Body of pancreas (tissue), 4 donors: ENCODE data around the gene SPDYE5. TPM values are rescaled to one million over a fixed set of nuclear protein-coding genes. Genes with fewer than 3 reads are reported as not detected.

Experiments
- ATAC-seq: fragments of 150-250 bp; one replicate; pipeline ENCODE4 v1.9.1; 2016
- DNase-seq, 4 donors: peaks; one replicate each; pipeline ENCODE4 v3.0.0-alpha.2; 2019
- H3K27ac ChIP-seq, 4 donors: fragments of 200-600 bp; sonication (generic); 1 replicate in 3 of 4; 2 replicates in 1 of 4; pipeline versions ENCODE4 v1.5.1 to v1.6.1; 2016 to 2019; ENCODE audit warnings: mild to moderate bottlenecking in 1 of 4, mixed read lengths in 1 of 4, moderate library complexity in 1 of 4
- H3K27me3 ChIP-seq, 2 donors: fragments of 200-600 bp; sonication (generic); one replicate each; pipeline ENCODE4 v1.6.0; 2016; ENCODE audit warnings: mild to moderate bottlenecking in 1 of 2
- H3K36me3 ChIP-seq, 2 donors: fragments of 200-600 bp; sonication (generic); replicated peaks in 1 of 2; 2 replicates each; pipeline ENCODE4 v1.5.1; 2016; ENCODE audit warnings: low read depth in 2 of 2; ENCODE audit not compliant: insufficient read depth in 1 of 2
- H3K4me1 ChIP-seq: fragments of 200-600 bp; sonication (generic); one replicate; pipeline ENCODE4 v1.6.0; 2016
- H3K4me3 ChIP-seq, 2 donors: fragments of 200-600 bp; sonication (generic); 1 replicate in 1 of 2; 2 replicates in 1 of 2; pipeline ENCODE4 v1.5.1; 2016 to 2019
- H3K9me3 ChIP-seq, 3 donors: fragments of 200-600 bp; sonication (generic); 1 replicate in 2 of 3; 2 replicates in 1 of 3; pipeline ENCODE4 v1.5.1; 2016
- POLR2A ChIP-seq, 3 donors: fragments of 450-650 bp; IDR thresholded peaks; one replicate each; pipeline ENCODE4 v1.6.1; 2016; ENCODE audit warnings: antibody characterized with exemption in 3 of 3, mild to moderate bottlenecking in 2 of 3
- WGBS, 2 donors: methylation state at CpG; one replicate each; pipeline ENCODE4 v1.1.5; 2017; 5-methylcytosine and 5-hydroxymethylcytosine counted together
- intact Hi-C: fragments of 100-400 bp; cut with DNase I; formaldehyde crosslinking; loops from one replicate; pipeline ENCODE4 v1.15.1; 2023
- small RNA-seq: library from RNA; depleted of rRNA; stranded (forward); fragments of <200 nt; gene quantifications from one replicate; pipeline ENCODE3, GENCODE V24; 2016
- total RNA-seq, 2 donors: library from RNA; depleted of rRNA; stranded (reverse); fragments of >200 nt; gene quantifications; one replicate each; pipeline ENCODE4 v1.1.0, GENCODE V29; 2016
- TF ChIP-seq, protein P1 (sequence below), 7 experiments: fragments of 450-650 bp in 4 of 7; fragments of 200-600 bp in 3 of 7; sonication (generic) in 3 of 7; IDR thresholded peaks; one replicate each; pipeline ENCODE4 v1.5.1; 2016 to 2019; ENCODE audit warnings: antibody characterized with exemption in 7 of 7

The SPDYE5 gene
- total RNA-seq, 2 donors from 2014 or later, result not detected

DNA sequence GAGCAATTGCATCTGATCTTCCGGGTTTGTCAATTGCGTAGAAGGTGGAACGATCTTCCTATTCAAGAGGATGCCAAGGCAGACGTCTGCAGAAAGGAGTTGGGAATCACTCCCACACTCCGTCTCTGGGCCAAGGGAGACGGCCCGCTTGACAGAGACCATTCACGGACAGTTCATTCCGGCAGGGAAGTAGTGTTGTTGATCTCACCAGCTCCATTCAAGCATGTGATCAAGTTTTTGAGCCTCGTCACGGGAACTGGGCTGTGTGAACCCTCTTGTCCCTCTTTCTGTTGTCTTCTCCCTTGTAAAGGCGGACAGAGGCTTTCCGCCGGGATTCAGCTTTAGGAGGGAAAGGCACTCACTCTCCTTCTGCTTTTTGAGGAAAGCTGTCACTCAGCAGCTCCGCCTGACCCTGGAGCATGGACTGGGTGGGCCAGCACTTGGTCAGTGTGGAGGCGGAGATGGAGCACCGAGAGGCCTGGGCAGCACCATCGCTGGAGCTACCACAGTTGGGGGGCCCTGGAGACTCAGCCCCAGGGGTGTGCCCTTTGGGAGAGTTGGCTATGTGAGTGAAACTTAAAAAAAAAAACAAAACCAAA is 44.9 kb downstream of the SPDYE5 start:
- H3K36me3 ChIP-seq, result peaks cover 0 to 2% of the 10 kb centered on the region in 2 donors
- ATAC-seq (no peak), DNase-seq (no peak)
- no peaks in the 10 kb centered on the region for H3K27me3 ChIP-seq
- intact Hi-C loops, result no loop called here
- no peak for TF ChIP-seq POLR2A (IDR thresholded peaks at IDR 0.05)
- TF ChIP-seq, protein P1, sequence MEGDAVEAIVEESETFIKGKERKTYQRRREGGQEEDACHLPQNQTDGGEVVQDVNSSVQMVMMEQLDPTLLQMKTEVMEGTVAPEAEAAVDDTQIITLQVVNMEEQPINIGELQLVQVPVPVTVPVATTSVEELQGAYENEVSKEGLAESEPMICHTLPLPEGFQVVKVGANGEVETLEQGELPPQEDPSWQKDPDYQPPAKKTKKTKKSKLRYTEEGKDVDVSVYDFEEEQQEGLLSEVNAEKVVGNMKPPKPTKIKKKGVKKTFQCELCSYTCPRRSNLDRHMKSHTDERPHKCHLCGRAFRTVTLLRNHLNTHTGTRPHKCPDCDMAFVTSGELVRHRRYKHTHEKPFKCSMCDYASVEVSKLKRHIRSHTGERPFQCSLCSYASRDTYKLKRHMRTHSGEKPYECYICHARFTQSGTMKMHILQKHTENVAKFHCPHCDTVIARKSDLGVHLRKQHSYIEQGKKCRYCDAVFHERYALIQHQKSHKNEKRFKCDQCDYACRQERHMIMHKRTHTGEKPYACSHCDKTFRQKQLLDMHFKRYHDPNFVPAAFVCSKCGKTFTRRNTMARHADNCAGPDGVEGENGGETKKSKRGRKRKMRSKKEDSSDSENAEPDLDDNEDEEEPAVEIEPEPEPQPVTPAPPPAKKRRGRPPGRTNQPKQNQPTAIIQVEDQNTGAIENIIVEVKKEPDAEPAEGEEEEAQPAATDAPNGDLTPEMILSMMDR (IDR thresholded peaks at IDR 0.05), result no peak
- 78 to 85% methylated on average over 15 to 18 of the region's 18 CpGs for WGBS, 2 donors
- H3K4me3 ChIP-seq, result no peak overlapping the region
- H3K9me3 ChIP-seq, result no peaks in the 10 kb centered on the region
- H3K4me1 ChIP-seq, result no peaks in the 10 kb centered on the region
- H3K27ac ChIP-seq, result no peak overlapping the region

DNA sequence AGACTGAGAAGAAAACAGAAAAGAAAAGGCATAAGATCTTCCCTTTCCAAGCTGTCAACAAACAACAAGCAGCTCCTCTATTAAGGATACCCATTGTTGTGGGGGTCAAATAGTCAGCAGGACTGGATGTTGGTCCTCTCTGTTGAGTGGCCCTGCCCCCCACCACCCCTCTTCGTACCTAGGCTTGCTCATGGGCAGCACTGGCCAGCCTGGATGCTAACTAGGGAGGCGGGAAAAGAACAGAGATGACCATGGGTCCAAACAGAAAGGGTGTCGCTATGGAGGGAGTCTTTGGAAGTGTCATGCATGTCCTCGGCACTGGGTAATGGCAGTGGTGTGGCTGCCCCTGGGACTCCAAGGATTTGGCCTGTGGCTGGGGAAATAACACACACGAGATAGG is 45.6 kb downstream of the SPDYE5 start:
- Histone ChIP-seq H3K27ac (no peak overlapping the region), H3K4me1 (no peaks in the 10 kb centered on the region), H3K36me3 (peaks cover 0 to 2% of the 10 kb centered on the region in 2 donors), H3K9me3 (no peaks in the 10 kb centered on the region), H3K4me3 (no peak overlapping the region), H3K27me3 (no peaks in the 10 kb centered on the region)
- 86 to 92% methylated on average over 5 of the region's 5 CpGs for WGBS, 2 donors
- TF ChIP-seq, protein P1 (IDR thresholded peaks at IDR 0.05), result no peak
- no peak for TF ChIP-seq POLR2A (IDR thresholded peaks at IDR 0.05)
- no peak for DNase-seq
- ATAC-seq, result no peak
- intact Hi-C loops, result no loop called here

DNA sequence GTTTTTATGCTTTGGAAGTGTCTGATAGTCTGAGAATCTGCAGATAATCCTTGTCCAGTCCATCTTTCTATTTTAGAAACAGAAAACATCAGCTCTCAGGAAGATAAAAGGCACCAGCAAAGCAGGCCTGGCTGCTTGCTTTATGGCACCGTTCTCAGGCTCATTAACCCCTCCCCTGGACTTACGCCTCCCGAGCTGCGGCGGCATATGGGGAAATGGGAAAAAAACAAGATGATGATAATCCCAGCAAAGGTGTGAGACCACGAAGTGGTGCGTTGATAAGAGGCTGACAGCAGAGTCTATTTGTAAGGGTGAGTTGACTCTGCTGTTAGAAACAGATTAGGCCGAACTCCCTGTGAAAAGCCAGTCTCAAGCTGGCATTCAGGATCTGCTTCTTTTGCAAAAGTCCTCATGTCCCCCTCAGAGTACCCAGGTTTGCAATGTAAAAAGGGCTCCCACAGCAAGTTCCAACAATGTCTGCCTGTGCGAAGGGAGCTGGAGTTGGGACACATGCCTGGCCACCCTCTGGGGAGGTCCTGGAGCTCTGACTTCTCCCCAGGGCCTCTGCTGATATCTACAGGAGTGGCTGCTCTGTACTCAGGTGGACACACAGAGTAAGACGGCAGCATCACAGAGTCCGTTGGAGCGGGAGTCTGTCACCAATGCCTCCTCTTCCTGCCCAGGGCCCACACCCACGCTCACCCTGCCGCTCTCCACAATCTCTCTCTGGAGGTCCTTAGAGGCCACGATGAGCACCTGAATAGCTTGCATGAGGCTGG is 54.3 kb downstream of the SPDYE5 start:
- Histone ChIP-seq H3K27me3 (no peaks in the 10 kb centered on the region), H3K9me3 (no peaks in the 10 kb centered on the region), H3K4me1 (no peaks in the 10 kb centered on the region), H3K27ac (no peak overlapping the region), H3K4me3 (no peak overlapping the region), H3K36me3 (peaks cover 0 to 3% of the 10 kb centered on the region in 2 donors)
- DNase-seq (no peak), ATAC-seq (no peak)
- TF ChIP-seq, protein P1 (IDR thresholded peaks at IDR 0.05), result no peak
- TF ChIP-seq POLR2A (IDR thresholded peaks at IDR 0.05), result no peak
- WGBS, 2 donors, result 75 to 79% methylated on average over 12 to 15 of the region's 15 CpGs
- intact Hi-C loops, result no loop called here

Small RNA genes within 50 kb of the gene (small RNA-seq; reads per million reads assigned to genes)
- gene AC211429.1, result not detected
- gene RF00019, result not detected

Other genes starting within 250 kb of the SPDYE5 start
- gene TRIM73, start 96.7 kb upstream of the SPDYE5 start, total RNA-seq, result 10 to 100 TPM in 1 of 2 donors, 1 to 10 TPM in 1; 1.8 to 13.2 TPM
- 10 to 100 TPM; 16.6 to 23.4 TPM for gene POM121C, start 6.0 kb upstream of the SPDYE5 start, total RNA-seq
- 10 to 100 TPM in 1 of 2 donors, 1 to 10 TPM in 1; 8.3 to 14.5 TPM for gene HIP1, start 246.6 kb downstream of the SPDYE5 start, total RNA-seq